HepG2 (cell line): ENCODE data around the gene FOXD3. TPM values are rescaled to one million over a fixed set of nuclear protein-coding genes. Genes with fewer than 3 reads are reported as not detected.

ENCODE experiments used
- CBX2 ChIP-seq, 2 experiments: fragments of 200-600 bp in 1 of 2; sonication (generic); formaldehyde crosslinking in 1 of 2; IDR thresholded peaks; 2 replicates each; pipeline versions ENCODE4 v1.7.0 to v1.8.1; 2018 to 2022; ENCODE audit warnings: low read depth in 2 of 2, low read length in 1 of 2, mild to moderate bottlenecking in 1 of 2, missing genetic modification reagents in 1 of 2
- CREM ChIP-seq, 2 experiments: sonication (generic) in 1 of 2; formaldehyde crosslinking in 1 of 2; IDR thresholded peaks; 2 replicates each; pipeline versions ENCODE4 v1.4.0 to v1.6.1; 2016 to 2020; ENCODE audit warnings: antibody characterized with exemption in 1 of 2, mild to moderate bottlenecking in 1 of 2, missing genetic modification reagents in 1 of 2
- EZH2 ChIP-seq: conservative IDR thresholded peaks from 2 replicates; pipeline ENCODE4 v1.6.1; 2012; ENCODE audit warnings: mild to moderate bottlenecking, low read depth, low read length, moderate library complexity
- HNRNPLL ChIP-seq: fragments of 200-400 bp; formaldehyde crosslinking; IDR thresholded peaks from 2 replicates; pipeline ENCODE4 v1.6.1; 2017; ENCODE audit warnings: mild to moderate bottlenecking, low read depth, low read length; ENCODE audit not compliant: poor library complexity, severe bottlenecking
- HOXA5 ChIP-seq: sonication (generic); formaldehyde crosslinking; IDR thresholded peaks from 2 replicates; pipeline ENCODE4 v1.4.0; 2020; ENCODE audit warnings: missing genetic modification reagents
- HOXA7 ChIP-seq: sonication (generic); formaldehyde crosslinking; IDR thresholded peaks from 2 replicates; pipeline ENCODE4 v1.8.1; 2022; ENCODE audit warnings: mild to moderate bottlenecking, missing genetic modification reagents, moderate library complexity
- MYNN ChIP-seq: sonication (generic); formaldehyde crosslinking; IDR thresholded peaks from 2 replicates; pipeline ENCODE4 v1.4.0; 2020; ENCODE audit warnings: mild to moderate bottlenecking, low read depth, missing genetic modification reagents
- ONECUT2 ChIP-seq: sonication (generic); formaldehyde crosslinking; IDR thresholded peaks from 2 replicates; pipeline ENCODE4 v1.4.0; 2020; ENCODE audit warnings: missing genetic modification reagents
- RBM39 ChIP-seq: fragments of 200-400 bp; formaldehyde crosslinking; IDR thresholded peaks from one replicate; pipeline ENCODE4 v1.6.1; 2018; ENCODE audit warnings: antibody characterized with exemption, mild to moderate bottlenecking, low read depth, low read length; ENCODE audit not compliant: poor library complexity, severe bottlenecking
- SNAPC5 ChIP-seq: sonication (generic); formaldehyde crosslinking; IDR thresholded peaks from 2 replicates; pipeline ENCODE4 v1.8.1; 2023; ENCODE audit warnings: mild to moderate bottlenecking, missing genetic modification reagents, borderline replicate concordance
- ZNF318 ChIP-seq: sonication (generic); formaldehyde crosslinking; IDR thresholded peaks from 2 replicates; pipeline ENCODE4 v1.4.0; 2020; ENCODE audit warnings: mild to moderate bottlenecking, missing genetic modification reagents
- ZNF609 ChIP-seq: sonication (generic); formaldehyde crosslinking; IDR thresholded peaks from 2 replicates; pipeline ENCODE4 v1.4.0; 2020; ENCODE audit warnings: mild to moderate bottlenecking, missing genetic modification reagents, borderline replicate concordance
- ZNF720 ChIP-seq: sonication (generic); formaldehyde crosslinking; IDR thresholded peaks from 2 replicates; pipeline ENCODE4 v1.4.0; 2020; ENCODE audit warnings: missing genetic modification reagents
- ZSCAN29 ChIP-seq: sonication (generic); formaldehyde crosslinking; conservative IDR thresholded peaks from 2 replicates; pipeline ENCODE4 v1.4.0; 2020; ENCODE audit warnings: mild to moderate bottlenecking, missing genetic modification reagents
- polyA plus RNA-seq, 8 experiments: library from polyadenylated mRNA; depleted of rRNA in 3 of 8; stranded (reverse) in 7 of 8; unstranded in 1 of 8; fragments of >200 nt; fragmentation: Illumina TruSeq in 4 of 8; extraction: Trizol in 4 of 8; gene quantifications; 2 replicates each; pipeline versions ENCODE4 v1.2.1 to v1.2.3, GENCODE V29; 2011 to 2016; ENCODE audit warnings: low read depth in 4 of 8, missing spikeins in 1 of 8, mixed read lengths in 1 of 8; ENCODE audit not compliant: insufficient read depth in 1 of 8
- total RNA-seq, 5 experiments: library from RNA; depleted of rRNA; stranded (reverse); fragments of >200 nt; fragmentation: Illumina TruSeq; extraction: Trizol; gene quantifications; 2 replicates each; pipeline ENCODE4 v1.2.3, GENCODE V29; 2016; ENCODE audit warnings: low read depth in 1 of 5

The FOXD3 gene
- total and polyA plus RNA-seq, 2 of the 13 experiments (the other 11 are each of a cell fraction or from before 2014, with no cell fraction given), result not detected

- no peak for TF ChIP-seq ZNF609 (CRISPR knock-in tag)
- no peak for TF ChIP-seq ZSCAN29 (CRISPR knock-in tag)
- TF ChIP-seq HOXA5 (CRISPR knock-in tag), result no peak
- TF ChIP-seq ZNF318 (CRISPR knock-in tag), result no peak
- TF ChIP-seq RBM39, result no peak
- TF ChIP-seq ONECUT2, result no peak
- TF ChIP-seq SNAPC5 (CRISPR knock-in tag), result no peak
- peak; percentile 78; the same call in 1 of the 2 replicates for TF ChIP-seq EZH2
- TF ChIP-seq HOXA7, result no peak
- TF ChIP-seq MYNN (CRISPR knock-in tag), result no peak
- TF ChIP-seq CREM (IDR thresholded peaks at IDR 0.05), result no peak
- no peak for TF ChIP-seq CREM (CRISPR knock-in tag; IDR thresholded peaks at IDR 0.05)
- TF ChIP-seq HNRNPLL, result peak; percentile 92
- TF ChIP-seq CBX2 (IDR thresholded peaks at IDR 0.05; ENCODE audit: low read depth, low read length), result 0 out of 2 replicates have a peak, but pooled peaks have one; percentile 48
- no peak for TF ChIP-seq CBX2 (CRISPR knock-in tag; IDR thresholded peaks at IDR 0.05; ENCODE audit: low read depth)
- no peak for TF ChIP-seq ZNF720 (CRISPR knock-in tag)
These were observed 4.4 kb downstream of the FOXD3 start (continued) for GRCh38 chr1:63326473-63327380.
